Islet of Langerhans (tissue), 1 donor: Measurements from ENCODE around the gene RARRES1.
"Not testable (repeated sequence)": the region's sequence is repeated elsewhere in the genome, so short reads cannot be mapped to it uniquely, and the experiment has no call there.

Source experiments
- FAIRE-seq: peaks from one replicate; lab custom pipeline; 2011; peaks lifted over from hg19 to GRCh38; lab: Jason Lieb, UNC

RARRES1 gene

DNA sequence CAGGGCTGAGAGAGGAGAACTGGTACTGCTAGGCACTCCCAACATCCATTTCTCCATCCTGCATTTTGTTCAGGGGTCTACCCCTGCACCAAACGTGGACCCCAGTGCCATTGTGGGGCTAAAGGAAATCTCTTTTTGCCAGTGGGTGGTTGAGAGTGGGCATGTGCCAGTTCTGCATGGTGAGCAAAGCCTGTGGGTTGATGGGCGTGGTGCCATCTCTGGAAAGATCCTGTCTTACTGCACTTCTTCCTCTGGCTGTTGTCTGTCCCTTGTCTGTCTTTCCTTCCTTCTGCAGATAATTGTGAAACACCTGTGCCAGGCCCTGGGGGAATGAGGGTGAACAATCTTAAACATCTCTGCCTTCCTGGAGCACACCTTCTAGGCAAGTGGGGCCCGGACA lies 1.4 kb upstream of the RARRES1 start:
- FAIRE-seq: no peak

DNA sequence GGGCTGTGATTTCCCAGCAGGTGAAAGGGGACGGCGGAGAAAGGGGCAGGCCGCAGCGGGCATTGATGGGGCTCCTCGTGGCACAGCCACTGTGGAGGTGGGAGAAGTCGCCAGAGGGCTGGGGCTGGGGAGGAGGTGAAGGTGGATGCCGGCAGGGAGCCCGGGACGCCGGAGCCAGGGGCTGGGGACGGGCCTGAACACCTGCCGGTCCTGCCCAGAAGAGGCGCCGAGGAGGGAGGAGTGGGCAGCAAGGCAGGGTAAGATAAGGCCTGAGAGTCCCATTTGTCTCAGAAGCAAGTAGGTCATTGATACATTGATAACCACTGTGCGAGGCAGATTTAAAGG lies 571 bp upstream of the RARRES1 start:
- no peak for FAIRE-seq

DNA sequence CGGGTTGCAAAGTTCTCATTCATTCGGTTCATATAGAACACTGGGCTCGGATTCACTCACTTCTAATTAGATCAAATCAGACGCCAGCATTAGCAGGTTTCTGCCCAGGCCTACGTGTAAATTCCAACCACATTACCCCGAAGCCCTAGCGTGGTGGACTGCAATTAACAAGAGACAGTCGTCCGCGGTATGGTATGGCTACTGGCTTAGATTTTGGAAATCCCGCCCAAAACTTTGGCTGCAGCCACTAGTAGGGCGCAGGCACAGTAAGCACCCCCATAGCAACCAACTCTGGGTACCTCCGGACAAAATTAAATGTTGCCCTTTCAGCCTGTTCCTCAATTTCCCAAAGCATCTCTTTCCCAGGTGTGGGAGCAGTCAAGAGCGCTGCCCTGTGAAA lies 771 bp downstream of the RARRES1 start:
- no peak for FAIRE-seq

DNA sequence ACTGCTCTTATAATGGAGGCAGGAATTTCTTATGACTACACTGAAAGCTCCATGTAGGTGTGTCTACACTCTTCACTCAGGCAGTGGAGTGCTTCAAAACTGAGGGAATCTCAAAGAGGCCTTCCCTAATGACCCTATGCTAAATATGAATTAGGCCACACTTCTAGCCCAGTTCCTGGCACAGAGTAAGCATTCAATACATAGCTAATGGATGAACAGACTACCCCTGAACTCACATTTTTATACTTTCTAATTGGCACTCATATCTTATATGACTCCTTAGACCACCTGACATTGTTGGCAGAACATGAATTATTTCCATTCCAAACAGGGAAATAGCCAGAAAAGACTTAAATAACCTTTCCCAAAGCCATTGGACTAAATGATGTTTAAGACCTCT lies 3.4 kb downstream of the RARRES1 start:
- FAIRE-seq: no peak

DNA sequence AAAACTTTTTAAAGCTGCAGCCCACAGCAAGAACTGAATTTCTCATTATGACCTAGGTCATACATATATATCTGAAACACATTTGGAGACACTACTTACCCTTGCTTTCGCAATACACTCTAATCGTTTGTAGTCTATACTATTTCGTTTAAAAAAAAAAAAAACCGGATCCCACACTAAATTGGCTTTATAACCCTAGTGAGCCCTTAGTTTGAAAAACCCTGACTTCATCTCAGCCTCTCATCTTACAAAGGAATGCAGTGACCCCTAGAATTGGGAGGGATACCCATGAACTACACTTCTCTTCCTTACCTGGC lies 4.2 kb downstream of the RARRES1 start:
- FAIRE-seq: no peak

DNA sequence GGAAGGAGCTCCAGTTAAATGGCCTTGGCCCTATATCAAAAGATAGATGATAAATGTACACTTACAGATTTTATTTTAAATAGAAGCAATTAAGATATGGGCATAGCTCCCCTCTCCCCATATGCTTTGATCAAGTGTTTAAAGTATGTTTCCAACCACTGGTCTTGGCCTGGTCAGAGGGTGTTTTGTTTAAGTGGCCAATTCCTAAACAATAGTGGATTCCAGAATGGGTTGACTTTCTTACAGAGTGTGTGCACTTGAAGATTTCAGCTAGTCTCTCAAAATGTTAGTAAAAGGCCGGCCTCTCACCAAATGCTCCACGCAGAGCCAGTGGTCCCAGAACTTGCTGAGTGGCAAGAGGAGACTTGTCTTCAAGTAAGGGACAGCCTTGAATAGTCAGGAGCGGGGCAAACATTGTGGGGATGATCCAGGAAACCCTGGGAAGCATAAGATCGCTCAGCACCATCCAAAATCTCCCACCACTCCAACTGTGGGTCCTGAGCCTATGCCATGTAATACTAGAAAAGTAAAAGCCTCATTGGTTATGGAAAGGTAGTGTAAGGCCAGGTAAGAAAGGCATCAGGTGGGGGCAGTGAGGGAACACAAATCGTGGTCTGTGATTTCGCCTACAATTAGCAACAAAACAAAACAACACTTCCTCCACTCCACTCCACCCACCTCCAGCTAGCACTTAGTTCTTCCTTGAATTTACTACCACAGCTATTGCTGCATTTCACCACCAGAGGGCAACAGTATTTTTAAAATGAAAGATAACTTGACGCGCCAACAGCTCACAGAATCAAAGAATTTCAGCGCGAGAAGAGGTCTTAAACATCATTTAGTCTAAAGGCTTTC lies 4.8 kb downstream of the RARRES1 start:
- peak; percentile 69 for FAIRE-seq

DNA sequence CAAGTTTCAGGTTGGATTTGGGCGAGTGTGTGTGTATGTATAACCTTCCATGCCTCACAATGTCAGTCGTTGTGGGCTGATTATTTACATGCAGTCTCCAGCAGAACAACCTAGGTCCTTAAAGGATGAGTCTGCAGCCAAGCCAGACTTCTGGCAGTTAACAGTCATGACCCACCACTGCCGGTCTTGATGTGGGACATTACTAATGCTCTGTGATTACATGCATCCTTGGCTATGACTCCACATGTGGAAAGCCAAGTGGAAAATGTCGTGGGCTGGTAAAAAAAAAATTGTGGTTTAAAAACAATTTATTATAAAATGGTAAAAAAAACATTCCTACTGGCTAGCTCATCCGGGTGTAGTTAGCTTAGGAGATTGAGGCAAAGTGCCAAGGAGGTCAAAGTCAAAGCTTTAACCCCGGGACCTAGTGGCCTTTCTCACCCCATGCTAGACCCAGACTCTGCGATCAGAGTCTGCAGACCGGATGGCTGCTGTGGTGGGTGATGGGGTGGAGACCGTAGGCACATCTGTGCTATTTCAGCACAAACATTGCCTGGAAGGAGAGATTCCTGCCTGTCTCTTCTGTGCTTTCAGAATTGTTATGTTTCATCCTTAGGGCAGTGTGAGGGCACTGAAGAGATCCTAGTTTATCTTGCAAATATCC lies 6.8 kb downstream of the RARRES1 start:
- no peak for FAIRE-seq

DNA sequence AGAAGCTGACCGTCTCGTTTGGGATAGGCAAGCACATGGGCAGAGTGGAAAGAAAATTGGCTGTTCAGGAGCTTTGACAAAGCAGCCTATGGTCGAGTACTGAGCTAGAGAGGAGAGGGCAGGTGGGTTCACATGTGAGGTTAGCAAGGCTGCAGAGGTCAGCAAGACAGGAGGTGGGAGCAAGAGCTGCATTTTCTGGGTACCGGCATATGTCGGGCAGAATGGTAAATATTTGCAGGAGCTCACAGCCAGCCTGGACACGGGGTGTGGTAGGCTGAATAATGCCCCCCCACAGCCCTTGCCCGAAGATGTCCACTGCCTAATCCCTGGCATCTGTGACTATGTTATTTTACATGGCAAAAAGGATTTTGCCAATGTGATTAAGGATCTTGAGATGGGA lies 8.3 kb downstream of the RARRES1 start:
- FAIRE-seq: no peak

DNA sequence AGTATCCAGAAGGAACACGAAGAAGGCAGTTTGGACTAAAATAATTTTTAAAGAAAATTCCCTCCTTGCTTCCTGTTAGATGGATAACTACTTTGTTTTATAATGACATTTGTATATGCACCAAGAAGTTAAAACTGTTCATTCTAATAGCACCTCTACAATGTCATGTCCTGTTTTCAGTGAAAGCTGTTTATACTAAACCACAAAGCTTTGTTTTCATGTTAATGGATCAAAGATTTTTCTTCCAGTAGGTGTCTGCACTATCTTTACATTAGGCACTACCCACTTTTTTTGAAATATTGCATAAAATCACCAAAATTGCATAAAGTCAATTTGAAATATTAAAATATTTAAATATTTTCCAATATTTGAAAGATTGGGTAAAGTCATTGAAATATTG lies 10.1 kb downstream of the RARRES1 start:
- no peak for FAIRE-seq

DNA sequence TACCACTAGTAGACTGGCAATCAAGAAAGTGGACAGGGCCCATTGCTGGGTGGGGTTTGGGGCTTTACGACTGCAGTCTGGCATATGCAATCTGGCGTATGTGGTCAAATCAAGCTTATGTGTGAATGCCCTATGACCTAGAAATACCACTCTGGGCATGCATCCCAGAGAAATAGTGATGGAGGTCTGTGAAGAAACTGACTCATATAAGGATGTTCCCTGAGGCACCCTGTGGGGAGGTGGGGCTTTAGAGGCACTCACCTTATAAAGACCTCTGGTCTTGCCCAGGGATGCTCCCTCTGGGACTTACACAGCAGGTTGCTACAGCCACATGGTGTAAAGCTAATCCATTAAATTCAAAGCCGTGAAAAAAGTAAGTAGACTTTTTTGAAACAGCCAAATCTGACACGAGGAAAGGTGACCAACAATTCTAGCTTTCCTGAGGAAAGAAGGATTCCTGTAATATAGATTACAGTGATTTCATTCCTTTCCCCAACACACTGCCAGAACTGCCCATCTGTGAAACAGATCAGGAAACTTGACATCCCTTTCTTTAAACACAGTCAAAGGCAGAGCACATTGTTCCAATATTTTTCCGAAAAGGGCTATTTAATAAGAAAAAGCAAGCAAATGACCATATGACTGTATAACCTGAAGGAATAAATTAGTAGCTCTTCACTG lies 13.6 kb downstream of the RARRES1 start:
- no peak for FAIRE-seq

DNA sequence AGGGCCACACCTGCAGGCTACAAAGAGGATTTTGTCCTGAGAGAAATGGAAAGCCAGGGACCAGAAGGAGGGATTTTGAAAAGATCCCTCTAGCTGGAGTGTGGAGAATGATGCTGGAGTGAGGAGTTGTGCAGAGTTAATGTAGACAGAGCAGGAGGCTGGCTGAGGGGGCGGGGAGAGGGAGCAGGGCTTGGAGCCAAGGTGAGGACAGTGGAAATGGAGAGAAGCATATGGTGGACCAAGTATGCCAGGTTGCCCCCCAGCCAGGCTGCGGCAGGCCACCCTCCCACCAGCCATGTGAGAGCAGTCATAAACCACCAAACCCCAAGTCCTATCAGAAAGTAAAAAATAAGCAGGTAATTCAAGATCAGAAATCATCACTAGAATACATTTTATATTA lies 14.7 kb downstream of the RARRES1 start:
- no peak for FAIRE-seq

DNA sequence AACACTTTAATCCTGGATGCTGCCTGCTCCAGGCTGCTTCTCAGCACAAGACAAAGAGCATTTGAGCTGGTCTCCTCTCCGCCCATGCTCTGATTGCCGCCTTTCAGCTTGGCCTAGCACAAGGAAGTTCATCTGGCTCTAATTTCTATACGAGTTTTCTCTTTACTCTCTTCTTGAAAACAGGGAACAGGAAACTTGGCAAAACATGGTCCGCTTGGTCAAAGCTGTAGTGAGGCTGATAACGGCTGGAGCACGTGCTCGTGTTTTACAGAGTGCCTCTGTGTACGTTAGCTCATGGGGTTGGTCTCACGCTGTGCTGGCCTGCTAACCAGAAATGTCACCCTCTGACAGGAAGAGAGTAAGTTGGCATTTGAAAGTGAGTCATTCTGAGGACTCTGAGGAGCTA lies 19.2 kb downstream of the RARRES1 start:
- FAIRE-seq: no peak

DNA sequence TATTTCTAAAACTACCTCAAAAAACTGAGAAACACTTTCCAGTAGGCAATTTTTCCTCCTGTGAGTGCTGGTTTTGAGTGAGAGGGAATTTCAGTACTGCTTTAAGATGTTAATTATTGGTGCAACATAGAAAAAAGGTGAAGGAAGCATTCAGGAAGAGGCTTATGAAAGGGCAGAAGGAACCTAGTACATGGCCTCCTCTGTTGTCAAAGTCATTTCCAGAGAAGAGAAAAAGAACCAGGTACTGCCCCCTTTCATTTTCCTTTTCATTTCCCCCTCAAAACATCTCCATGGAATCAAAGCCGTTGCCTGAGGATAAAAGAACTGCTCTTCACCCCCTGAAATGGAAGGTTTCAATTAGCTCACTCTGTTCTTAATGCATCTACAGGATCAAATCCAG lies 19.8 kb downstream of the RARRES1 start:
- no peak for FAIRE-seq

DNA sequence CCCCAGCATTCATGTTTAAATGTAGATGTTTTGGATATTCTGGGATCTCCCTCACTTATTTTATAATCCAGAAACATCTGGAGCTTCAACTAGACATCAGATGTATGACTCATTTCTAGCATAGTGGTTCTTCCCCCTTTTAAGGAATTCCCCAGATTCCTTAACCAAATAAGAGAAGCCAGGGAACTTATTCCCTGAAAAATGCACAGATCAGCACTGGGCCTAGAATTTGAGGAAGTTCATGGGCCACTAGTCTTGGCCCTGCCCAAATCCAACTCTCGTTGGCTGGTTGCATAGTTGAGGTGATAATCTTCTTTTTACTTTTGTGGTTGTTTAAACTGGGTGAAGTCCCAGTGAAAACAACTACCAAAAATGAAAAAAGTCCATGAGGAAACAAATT lies 20.4 kb downstream of the RARRES1 start:
- FAIRE-seq: no peak

DNA sequence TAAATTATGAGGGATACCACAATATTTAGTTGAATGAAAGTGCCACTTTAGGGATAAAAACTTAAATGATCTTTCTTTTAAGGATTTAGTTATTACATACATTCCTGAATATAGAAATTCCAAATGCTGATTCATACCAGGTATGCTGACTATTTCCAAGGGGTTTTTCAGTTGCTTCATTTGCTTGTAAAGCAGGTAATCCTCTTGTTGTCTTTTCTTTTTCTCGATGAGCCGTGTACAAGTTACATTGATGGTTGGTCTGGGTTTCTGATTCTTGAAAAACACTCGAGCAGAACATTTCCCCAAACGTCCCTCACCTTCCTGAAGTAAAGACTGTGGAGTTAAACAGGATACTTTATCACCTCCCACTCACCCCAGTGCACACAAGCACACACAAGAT lies 21.7 kb downstream of the RARRES1 start:
- no peak for FAIRE-seq

DNA sequence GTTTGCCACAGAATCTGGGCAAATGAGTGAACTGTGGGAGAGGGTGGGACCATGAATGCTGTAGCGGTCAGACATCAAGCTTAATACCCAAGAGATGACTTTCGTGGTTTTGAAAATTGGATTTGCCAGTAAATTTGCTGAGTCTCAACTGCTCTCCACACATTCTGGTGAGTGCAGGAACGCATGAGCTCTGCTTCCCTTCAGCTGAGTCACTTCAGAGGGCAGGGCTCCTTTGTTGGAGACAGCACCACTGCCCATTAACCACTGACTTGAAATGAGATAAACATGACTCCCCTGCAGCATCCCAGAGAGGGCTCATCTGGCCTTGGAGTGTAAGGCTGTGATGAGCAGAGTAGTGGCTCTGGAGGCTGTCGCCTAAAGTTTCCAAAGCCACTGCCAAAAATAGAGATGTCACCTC lies 22.6 kb downstream of the RARRES1 start:
- FAIRE-seq: no peak

DNA sequence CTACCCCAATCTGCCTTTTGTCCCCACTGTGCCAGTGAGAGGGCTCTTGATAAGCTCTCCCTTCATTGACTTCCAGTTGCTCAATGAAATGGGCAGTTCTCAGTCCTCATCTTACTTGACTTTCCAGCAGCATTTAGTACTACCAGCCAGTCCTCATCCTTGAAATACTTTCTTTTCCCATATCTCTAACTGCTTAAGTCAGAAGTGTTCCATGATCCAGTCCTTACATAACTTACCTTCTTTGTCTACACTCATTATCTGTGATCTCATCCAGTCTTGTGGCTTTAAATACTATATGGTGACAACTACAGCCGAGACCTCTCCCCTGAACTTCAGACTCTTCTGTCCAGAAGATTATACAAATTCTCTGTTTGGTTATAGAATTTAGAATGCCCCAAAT lies 28.7 kb downstream of the RARRES1 start:
- FAIRE-seq: no peak

DNA sequence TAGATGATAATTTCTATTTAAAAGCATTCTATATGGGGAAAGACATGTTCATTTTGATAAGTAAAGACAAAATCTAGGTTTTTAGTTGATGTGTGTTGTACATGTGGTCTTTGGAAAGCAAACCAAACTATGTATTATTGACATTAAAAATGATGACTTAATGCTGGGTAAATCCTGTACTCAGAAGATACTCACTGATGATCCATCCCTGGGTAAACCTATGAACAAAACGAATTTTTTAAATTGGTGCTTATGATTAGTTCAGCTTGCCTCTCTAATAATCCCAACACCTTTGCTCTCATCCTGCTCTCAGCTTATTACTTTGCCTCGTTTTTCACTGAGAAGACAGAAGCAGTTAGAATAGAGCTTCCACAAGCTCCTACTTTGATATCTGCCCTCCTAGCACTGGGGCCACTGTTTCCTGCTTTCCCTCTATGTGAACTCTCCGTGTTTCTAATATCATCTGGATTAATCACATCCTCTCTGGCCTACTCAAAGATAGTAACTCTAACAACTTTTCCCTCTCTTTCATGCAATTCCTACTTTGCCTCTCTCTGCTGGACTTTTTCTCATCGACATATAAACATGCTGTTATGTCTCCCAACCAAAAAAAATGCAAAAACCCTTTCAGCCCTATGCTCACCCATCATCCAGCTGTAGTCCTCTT lies 29.3 kb downstream of the RARRES1 start:
- no peak for FAIRE-seq

DNA sequence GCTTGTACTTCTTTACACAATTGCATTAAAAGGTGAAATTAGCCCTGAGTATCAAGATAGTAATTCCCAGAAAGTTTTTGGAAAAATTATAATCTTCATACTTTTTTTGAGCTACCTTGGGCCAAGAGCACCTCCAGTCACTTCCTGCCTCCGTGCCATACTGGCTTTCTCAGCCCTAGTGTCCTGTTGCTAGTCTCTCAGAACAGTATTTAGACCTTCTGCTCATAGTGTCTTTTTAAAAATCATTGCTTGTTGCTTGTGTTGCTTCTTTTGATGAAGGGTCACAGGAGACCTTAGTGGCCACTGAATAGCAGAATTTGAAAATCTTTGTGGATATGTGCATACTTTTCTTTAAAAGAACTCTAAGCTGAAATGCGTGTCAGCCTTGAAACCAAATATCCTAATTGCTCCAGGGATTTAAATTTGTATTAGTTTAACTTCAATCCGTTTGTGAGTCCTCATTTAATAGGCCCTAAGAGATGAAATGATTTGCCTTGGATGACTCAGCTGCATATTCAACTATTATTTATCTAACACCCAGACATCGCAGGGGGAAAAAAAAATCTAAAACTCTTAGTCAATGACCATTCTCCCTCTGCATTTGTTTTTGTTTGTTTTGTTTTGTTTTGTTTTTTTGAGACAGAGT lies 30.7 kb downstream of the RARRES1 start:
- FAIRE-seq: peak; percentile 27

DNA sequence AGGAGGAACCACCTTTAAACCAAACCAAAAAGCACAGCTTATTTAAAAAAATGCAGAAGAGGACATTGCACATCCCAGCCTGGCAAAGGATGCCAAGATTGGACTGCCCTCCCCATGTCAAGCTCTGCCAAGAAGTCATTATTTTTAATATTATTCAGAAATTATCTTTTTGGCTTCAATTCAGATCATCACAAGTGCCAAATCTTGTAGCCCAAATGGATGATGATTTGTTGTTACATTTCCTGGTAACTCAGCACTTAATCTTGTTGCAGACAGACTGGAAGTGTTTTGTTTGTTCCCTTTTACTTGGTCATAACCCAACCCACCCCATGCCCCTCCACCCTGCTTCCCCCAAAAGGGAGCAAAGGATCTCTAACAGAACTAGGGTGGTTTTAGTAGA lies 31.7 kb downstream of the RARRES1 start:
- no peak for FAIRE-seq

DNA sequence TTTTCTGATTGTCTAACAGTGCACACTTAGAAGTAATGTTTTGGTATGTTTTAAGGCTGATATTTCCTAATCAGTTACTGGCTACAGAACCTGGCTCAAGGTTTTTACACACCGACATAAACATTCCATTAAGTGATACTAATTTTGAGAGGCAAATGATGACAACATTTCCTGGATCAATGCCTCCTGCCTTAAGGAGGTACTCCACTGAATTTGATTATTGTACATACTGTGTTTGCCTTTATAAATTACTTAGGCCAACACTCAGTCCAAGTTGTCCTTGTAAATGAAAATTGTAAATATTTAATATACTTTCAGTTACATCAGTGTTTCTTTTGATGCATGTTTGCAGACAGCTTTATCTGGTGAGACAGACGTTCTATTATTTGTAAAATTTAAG lies 35.6 kb downstream of the RARRES1 start:
- no peak for FAIRE-seq

DNA sequence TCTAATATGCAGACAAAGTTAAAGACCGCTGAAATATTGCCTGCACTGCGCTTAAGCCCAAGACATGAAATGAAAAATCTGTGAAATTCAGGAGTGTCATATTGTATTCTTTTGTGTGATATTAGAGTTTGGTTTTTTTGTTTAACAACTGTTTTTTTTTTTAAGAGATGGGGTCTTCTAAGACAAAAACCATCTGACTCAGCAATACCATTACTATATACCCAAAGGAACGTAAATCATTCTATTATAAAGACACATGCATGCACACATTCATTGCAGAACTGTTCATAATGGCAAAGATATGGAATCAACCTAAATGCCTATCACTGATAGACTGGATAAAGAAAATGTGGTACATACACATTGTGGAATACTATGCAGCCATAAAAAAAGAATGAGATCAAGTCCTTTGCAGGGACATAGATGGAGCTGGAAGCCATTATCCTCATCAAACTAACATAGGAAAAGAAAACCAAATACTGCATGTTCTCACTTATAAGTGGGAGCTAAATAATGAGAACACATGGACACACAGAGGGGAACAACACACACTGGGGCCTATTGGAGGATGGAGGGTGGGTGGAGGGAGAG lies 38.3 kb downstream of the RARRES1 start:
- not testable (repeated sequence) for FAIRE-seq
